KG1 (cell line): ENCODE results near the gene PFDN4.

Experiments used
- DNase-seq: peaks from one replicate; lab custom pipeline; 2025; lab: John Stamatoyannopoulos, UW

PFDN4 gene

GRCh38 chr20:54200487-54201267 lies 7.2 kb upstream of the PFDN4 start:
- no peak for DNase-seq

GRCh38 chr20:54201268-54201846 lies 6.5 kb upstream of the PFDN4 start:
- no peak for DNase-seq

- no peak for DNase-seq
Measured at GRCh38 chr20:54203281-54203680, 4.6 kb upstream of the PFDN4 start.

- DNase-seq, result no peak
Measured at GRCh38 chr20:54204063-54204462, 3.8 kb upstream of the PFDN4 start.

GRCh38 chr20:54204481-54204880 lies 3.4 kb upstream of the PFDN4 start:
- no peak for DNase-seq

- DNase-seq, result no peak
Measured at GRCh38 chr20:54205450-54205849, 2.4 kb upstream of the PFDN4 start.

- no peak for DNase-seq
Measured at GRCh38 chr20:54207053-54207742, 689 bp upstream of the PFDN4 start.

GRCh38 chr20:54208548-54209176 lies 775 bp downstream of the PFDN4 start:
- DNase-seq, result no peak

GRCh38 chr20:54209216-54209813 lies 1.4 kb downstream of the PFDN4 start:
- DNase-seq, result no peak

GRCh38 chr20:54212226-54212625 lies 4.3 kb downstream of the PFDN4 start:
- DNase-seq, result no peak

- no peak for DNase-seq
Measured at GRCh38 chr20:54212871-54213270, 5.0 kb downstream of the PFDN4 start.

- DNase-seq, result no peak
Measured at GRCh38 chr20:54214566-54214965, 6.7 kb downstream of the PFDN4 start.

GRCh38 chr20:54215157-54215789 lies 7.4 kb downstream of the PFDN4 start:
- DNase-seq, result no peak

GRCh38 chr20:54217762-54218161 lies 9.9 kb downstream of the PFDN4 start:
- DNase-seq, result no peak

- DNase-seq, result no peak
Measured at GRCh38 chr20:54218470-54218869, 10.6 kb downstream of the PFDN4 start.

GRCh38 chr20:54219751-54220426 lies 12.0 kb downstream of the PFDN4 start:
- no peak for DNase-seq

GRCh38 chr20:54220722-54221121 lies 12.8 kb downstream of the PFDN4 start:
- DNase-seq, result no peak

- no peak for DNase-seq
Measured at GRCh38 chr20:54221353-54221752, 13.5 kb downstream of the PFDN4 start.

- DNase-seq, result no peak
Measured at GRCh38 chr20:54221996-54222890, 14.4 kb downstream of the PFDN4 start.

GRCh38 chr20:54223285-54223684 lies 15.4 kb downstream of the PFDN4 start:
- DNase-seq, result no peak
